Measurements from ENCODE around the gene USP6NL.

GRCh38 chr10:11416974-11417373 is 194.5 kb downstream of the USP6NL start:
- no peak for TF ChIP-seq EP300 (IDR thresholded peaks at IDR 0.05)
- TF ChIP-seq, protein P1, sequence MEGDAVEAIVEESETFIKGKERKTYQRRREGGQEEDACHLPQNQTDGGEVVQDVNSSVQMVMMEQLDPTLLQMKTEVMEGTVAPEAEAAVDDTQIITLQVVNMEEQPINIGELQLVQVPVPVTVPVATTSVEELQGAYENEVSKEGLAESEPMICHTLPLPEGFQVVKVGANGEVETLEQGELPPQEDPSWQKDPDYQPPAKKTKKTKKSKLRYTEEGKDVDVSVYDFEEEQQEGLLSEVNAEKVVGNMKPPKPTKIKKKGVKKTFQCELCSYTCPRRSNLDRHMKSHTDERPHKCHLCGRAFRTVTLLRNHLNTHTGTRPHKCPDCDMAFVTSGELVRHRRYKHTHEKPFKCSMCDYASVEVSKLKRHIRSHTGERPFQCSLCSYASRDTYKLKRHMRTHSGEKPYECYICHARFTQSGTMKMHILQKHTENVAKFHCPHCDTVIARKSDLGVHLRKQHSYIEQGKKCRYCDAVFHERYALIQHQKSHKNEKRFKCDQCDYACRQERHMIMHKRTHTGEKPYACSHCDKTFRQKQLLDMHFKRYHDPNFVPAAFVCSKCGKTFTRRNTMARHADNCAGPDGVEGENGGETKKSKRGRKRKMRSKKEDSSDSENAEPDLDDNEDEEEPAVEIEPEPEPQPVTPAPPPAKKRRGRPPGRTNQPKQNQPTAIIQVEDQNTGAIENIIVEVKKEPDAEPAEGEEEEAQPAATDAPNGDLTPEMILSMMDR (IDR thresholded peaks at IDR 0.05), result no peak
- no peak for TF ChIP-seq POLR2AphosphoS5 (IDR thresholded peaks at IDR 0.05)
- TF ChIP-seq POLR2A (IDR thresholded peaks at IDR 0.05; ENCODE audit: low read depth), result no peak

Data from esophagus muscularis mucosa (tissue), 4 donors.